HG02759 (cell line): ENCODE data around the gene TMEM190.
"Not testable (repeated sequence)": the region's sequence is repeated elsewhere in the genome, so short reads cannot be mapped to it uniquely, and the experiment has no call there.

Experiments used
- ATAC-seq: cut with Tn5 transposase; IDR thresholded peaks from one replicate; pipeline ENCODE4 v1.9.1; 2021; ENCODE audit warnings: mild to moderate bottlenecking, moderate library complexity; ENCODE audit not compliant: unreplicated experiment

Gene TMEM190

GRCh38 chr19:55418185-55418584 is 41.6 kb downstream of the TMEM190 start:
- ATAC-seq, result no peak

- ATAC-seq, result no peak
Measured at GRCh38 chr19:55419103-55419502, 42.5 kb downstream of the TMEM190 start.

- ATAC-seq, result no peak
Measured at GRCh38 chr19:55419624-55420236, 43.1 kb downstream of the TMEM190 start.

GRCh38 chr19:55421281-55421680 is 44.7 kb downstream of the TMEM190 start:
- not testable (repeated sequence) for ATAC-seq

GRCh38 chr19:55423225-55424005 is 46.8 kb downstream of the TMEM190 start:
- ATAC-seq, result no peak

- ATAC-seq, result no peak
Measured at GRCh38 chr19:55424518-55424917, 47.9 kb downstream of the TMEM190 start.

GRCh38 chr19:55426042-55426441 is 49.4 kb downstream of the TMEM190 start:
- no peak for ATAC-seq
